SHP77 (cell line): ENCODE measurements around the gene METTL6.
A peak's percentile ranks its signal among the peaks of the same experiment; 100 is the strongest.
"Not testable (repeated sequence)": the region's sequence is repeated elsewhere in the genome, so short reads cannot be mapped to it uniquely, and the experiment has no call there.

ENCODE experiments used
- DNase-seq, 2 experiments: peaks; one replicate each; lab custom pipeline; 2025; lab: John Stamatoyannopoulos, UW

METTL6 gene

DNA sequence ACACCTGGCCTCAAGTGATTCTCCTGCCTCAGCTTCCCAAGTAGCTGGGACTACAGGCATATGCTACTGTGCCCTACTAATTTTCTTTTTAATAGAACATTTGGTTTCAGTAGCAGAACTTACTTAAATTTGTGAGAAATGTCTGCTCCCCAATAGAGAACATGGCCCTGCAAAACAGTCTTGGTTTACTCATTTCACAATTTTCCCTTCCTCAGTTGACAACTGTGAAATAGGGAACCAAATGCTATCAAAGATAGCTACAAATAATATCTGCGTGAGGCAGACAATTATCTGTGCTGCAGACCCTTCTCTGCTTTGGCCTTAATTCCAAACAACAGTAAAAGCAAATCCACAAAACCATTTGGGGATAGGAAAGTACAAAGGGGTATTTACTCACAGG, 22.6 kb downstream of the METTL6 start:
- no peak for DNase-seq

DNA sequence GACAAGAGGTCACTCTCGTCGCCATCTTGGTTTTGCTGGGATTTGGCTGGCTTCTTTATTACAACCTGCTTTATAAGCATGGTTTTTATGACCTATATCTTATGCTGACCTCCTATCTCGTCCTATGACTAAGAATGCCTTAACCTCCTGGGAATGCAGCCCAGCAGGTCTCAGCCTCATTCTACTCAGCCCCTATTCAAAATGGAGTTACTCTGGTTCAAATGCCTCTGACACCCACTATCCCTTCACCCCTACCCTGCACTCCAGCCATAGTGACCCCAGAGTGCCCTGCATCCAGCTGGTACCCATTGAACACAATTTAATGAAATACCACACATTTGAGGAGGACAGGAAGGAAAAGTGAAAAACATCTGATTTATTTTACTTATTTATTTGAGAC, 23.4 kb downstream of the METTL6 start:
- no peak for DNase-seq

DNA sequence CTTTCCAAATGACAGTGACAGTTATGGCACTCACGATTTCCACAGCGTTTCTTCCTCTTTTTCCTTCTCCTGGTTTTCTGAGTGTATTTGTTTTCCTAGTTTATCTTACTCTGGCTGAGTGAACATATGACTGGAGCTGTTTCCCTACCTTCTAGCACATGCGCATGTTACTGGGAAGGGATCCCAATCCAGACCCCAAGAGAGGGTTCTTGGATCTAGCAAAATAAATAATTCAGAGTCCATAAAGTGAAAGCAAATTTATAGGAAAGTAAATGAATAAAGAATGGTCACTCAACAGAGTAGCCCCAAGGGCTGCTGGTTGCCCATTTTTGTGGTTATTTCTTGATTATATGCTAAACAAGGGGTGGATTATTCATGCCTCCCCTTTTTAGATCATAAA, 23.8 kb downstream of the METTL6 start:
- no peak for DNase-seq

DNA sequence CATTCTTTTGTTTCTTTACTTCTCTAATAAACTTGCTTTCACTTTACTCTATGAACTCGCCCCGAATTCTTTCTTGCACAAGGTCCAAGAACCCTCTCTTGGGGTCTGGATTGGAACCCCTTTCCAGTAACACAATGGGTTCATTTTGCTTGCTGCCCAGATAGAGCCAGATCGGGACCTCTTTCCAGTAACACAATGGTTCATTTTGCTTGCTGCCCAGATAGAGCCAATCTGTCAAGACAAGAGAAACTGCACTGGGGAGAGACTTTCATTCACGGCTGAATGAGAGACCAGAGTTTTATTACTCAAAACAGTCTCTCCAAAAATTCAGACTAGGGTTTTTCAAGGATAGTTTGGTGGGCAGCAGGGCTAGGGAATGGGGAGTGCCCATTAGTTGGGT, 25.4 kb downstream of the METTL6 start:
- DNase-seq, result no peak

DNA sequence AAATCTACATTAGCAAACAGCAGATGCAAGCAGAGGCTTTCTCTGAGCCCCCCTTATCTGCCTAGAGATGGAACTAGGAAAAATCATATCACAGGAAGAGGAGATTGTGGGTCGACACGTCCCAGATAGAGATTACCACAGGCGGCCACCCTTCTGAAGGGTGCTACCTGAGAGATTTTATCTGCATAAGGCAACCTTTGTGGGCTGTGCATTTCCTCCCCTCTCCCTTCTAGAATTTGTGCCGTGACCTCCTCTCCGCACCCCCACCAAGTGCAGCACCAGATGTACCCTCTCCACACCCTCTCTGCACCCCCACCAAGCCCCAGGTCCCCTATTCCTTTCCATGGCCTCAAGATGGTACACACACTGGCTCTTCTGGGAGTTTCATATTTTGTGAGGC, 27.4 kb downstream of the METTL6 start:
- DNase-seq, result no peak

DNA sequence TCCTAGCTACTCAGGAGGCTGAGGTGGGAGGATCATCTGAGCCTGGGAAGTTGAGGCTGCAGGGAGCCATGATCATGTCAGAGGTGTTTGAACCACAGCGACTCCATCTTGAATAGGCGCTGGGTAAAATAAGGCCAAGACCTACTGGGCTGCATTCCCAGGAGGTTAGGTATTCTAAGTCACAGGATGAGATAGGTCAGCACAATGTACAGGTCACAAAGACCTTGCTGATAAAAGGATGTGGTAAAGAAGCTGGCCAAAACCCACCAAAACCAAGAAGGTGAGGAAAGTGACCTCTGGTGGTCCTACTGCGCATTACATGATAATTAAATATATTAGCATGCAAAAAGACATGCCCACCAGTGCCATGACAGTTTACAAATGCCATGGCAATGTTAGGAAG, 28.6 kb downstream of the METTL6 start:
- DNase-seq, result not testable (repeated sequence)

DNA sequence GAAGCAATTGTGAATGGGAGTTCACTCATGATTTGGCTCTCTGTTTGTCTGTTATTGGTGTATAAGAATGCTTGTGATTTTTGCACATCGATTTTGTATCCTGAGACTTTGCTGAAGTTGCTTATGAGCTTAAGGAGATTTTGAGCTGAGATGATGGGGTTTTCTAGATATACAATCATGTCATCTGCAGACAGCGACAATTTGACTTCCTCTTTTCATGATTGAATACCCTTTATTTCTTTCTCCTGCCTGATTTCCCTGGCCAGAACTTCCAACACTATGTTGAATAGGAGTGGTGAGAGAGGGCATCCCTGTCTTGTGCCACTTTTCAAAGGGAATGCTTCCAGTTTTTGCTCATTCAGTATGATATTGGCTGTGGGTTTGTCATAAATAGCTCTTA, 34.1 kb downstream of the METTL6 start:
- DNase-seq, result not testable (repeated sequence)

DNA sequence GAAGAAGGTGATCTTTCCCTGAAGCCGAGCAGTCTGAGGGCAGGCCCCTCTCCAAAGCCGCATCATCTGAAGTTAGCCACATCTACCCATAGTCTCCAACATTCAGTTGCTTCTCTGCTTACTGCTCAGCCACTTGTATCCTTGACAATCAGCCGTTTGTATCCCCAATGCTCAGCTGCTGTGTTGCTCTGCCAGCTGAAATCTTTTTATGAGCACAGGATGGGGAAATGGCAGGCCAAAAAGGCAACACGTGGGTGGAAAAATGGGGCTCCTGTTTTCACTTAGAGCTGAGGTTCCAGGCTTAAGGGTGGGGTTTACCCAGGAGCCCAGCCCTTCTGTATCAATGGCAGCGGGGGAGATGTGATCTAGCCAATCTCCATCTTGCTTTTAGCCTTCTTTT, 36.3 kb downstream of the METTL6 start:
- no peak for DNase-seq

DNA sequence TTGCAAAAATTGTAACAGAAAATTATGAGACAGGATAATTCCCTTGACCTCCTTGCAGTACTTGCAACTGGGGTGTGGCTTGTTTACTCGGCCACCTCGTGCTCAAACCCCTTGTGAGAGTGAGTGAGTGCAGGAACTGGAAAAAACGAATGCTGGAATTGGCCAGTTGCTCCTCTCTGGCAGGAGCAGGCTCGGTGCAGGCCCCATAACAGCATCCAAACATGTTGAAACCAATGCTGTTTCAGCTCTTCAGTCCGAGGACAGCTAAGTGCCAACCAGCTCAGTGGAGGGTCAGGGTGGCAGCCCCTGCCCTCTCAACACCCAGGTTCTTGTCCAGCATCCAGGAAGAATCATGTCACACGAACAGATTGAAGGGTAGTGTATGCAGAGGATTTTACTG, 36.9 kb downstream of the METTL6 start:
- DNase-seq, result no peak

DNA sequence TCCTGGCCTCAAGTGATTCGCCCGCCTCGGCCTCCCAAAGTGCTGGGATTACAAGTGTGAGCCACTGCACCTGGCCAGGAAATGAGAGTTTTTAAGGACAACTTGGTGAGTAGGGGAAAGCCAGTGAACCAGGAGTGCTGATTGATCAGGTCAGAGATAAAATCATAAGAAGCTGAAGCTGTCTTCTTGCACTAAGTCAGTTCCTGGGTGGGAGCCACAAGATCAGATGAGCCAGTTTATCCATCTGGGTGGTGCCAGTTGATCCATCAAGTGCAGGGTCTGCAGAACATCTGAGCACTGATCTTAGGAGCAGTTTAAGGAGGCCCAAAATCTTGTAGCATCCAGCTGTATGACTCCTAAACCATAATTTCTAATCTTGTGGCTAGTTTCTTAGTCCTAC, 39.0 kb downstream of the METTL6 start:
- DNase-seq, result not testable (repeated sequence)

DNA sequence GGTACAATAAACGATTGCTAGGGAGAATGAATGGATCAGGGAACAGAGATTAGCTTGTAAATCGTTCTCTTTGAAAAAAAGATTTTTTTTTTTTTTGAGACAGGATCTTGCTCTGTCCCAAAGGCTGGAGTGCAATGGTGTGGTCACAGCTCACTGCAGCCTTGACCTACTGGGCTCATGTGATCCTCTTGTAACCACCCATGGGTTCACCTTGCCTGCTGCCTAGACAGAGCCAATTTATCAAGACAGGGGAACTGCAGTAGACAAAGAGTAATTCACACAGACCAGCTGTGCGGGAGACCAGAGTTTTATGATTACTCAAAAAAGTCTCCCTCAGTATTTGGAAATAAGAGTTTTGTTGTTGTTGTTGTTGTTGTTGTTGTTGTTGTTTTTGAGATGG, 39.6 kb downstream of the METTL6 start:
- DNase-seq, result no peak

DNA sequence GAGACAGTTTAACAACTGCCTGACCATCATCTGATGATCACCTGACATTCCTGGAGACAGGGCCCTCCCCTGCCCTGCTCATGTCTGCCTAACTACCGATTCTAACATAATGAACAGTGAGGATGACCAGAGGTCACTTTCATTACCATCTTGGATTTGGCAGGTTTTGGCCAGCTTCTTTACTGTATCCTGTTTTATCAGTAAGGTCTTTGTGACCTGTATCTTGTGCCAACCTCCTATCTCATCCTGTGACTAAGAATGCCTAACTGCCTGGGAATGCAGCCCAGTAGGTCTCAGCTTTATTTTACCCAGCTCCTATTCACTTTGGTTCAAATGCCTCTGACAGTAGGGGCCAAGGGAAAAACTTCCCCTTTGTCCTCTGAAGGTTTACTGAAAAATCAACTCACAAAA, 40.2 kb downstream of the METTL6 start:
- no peak for DNase-seq

DNA sequence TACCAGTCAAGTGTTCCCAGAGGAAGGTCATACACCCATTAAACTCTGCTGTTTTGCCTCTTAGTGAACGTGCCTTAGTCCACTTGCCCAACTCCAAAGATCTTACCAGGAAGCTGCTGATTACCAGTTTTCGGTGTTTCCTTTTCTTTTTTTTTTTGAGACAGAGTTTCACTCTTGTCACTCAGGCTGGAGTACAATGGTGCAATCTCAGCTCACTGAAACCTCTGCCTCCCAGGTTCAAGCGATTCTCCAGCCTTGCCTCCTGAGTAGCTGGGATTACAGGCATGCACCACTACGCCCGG, 40.7 kb downstream of the METTL6 start:
- not testable (repeated sequence) for DNase-seq

DNA sequence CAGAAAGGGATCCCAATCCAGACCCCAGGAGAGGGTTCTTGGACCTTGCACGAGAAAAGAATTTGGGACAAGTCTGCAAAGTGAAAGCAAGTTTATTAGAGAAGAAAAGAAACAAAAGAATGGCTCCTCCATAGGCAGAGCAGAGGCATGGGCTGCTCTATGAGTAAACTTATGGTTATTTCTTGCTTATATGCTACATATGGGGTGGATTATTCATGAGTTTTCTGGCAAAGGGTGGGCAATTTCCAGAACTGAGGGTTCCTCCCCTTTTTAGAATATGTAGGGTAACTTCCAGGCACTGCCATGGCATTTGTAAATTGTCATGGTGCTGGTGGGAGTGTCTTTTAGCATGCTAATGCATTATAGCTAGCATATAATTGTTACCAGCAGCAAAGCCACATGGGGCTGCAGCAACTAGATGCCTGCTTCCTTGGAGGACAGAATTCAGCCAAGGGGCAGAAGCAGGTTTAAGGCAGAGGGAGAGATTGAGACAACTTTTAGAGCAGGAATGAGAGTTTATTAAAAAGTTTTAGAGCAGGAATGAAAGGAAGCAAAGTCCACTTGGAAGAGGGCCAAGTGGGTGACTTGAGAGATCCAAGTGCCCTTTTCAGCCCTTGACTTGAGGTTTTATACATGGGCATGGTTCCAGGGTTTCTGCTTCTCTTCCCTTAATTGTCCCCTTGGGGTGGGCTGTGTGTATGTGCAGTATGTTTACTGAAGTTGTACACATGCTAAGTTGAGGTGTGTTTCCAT, 41.3 kb downstream of the METTL6 start:
- no peak for DNase-seq

DNA sequence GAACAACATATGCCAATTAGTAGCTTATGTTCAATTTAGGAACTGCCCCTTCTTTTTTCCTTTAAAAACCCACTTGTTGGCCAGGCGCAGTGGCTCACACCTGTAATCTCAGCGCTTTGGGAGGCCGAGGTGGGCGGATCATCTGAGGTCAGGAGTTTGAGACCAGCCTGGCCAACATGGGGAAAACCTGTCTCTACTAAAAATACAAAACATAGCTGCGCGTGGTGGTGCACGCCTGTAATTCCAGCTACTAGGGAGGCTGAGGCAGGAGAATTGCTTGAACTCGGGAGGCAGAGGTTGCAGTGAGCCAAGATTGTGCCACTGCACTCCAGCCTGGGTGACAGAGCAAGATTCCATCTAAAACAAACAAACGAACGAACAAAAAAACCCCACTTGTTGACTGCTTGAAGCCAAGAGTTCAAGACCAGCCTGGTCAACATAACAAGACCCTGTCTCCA, 42.1 kb downstream of the METTL6 start:
- not testable (repeated sequence) for DNase-seq

DNA sequence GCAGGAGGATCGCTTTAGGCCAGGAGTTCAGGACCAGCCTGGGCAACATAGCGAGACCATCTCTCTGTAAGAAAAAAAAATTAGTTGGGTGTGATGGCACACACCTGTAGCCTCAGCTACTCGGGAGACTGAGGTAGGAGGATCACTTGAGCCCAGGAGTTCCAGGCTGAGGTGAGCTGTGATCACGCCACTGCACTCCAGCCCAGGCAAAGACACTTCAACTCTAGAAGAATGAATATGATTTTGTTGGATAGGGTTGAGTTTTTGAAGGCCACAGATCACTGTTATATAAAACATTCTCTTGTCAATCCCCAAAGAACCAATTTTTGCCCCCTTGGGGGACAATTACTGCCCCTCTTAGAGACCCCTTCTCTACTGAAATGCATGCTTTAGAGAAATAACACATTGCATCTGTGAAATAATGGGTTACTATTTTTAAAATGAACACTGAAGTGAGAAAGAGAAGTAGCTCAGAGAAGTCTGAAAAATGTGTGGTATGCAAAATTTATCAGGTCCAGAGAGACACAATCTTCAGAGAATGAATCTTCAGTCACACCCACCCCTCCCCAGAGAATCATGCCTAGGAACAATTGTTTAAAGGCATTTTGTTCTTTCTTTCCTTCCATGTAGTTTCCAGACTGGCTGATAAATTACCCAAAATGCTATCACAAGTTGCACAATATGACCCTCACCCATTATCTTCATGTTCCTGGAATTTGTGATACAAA, 42.7 kb downstream of the METTL6 start:
- DNase-seq, result no peak

DNA sequence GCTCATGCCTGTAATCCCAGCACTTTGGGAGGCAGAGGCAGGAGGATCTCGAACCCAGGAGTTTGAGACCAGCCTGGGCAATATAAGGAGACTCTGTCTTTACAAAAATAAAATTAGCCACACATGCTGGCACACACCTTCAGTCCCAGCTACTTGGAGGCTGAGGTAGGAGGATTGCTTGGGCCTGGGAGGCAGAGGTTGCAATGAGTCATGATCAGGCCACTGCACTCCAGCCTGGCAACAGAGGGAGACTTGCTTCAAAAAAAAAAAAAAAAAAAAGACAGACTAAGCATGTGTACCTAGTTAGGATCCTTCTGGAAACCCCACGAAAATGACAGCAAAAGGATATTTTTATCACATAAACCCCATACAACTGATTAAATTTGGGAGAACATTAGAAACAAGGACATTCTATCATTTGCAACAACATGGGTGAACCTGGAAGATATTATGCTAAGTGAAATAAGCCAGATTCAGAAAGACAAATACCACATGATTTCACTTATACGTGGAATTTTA, 44.9 kb downstream of the METTL6 start:
- DNase-seq, result no peak

DNA sequence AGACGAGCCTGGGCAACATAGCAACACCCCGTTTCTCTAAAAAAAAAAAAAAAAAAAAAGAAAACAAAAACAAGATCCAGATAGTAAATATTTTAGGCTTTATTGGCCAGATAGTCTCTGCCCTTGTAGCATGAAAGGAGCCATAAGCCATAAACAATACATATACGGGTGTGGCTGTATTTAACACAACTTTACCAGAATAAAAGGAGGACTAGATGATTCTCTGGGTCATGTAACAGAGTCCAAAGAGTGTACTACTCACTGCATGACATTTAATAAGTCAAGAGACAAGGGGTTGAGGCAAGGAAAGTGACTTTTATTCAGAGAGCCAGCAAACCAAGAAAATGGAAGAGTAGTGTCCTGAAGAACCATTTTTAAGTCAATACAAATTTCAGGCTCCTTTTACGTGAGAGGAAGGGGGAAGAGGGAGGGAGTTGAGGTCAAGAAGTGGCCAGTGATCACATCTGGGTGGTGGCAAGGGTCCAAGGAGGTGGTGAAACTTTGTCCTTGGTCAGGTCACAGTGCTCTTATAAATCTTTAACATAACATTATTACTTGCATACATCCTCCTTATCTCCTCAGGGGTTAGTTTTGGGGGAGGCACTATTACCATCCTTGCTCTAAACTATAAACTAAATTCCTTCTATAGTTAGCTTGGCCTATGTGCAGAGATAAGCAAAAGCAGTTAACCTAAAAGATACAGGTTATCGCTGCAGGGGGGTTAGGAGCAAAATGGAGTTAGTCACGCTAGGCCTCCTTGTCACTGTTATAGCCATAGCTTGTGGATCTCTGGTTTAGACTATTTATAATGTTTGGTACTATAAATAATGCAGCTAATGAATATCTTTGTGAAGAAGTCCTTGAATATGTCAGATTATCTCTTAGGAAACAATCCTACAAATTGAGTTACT, 46.1 kb downstream of the METTL6 start:
- no peak for DNase-seq

DNA sequence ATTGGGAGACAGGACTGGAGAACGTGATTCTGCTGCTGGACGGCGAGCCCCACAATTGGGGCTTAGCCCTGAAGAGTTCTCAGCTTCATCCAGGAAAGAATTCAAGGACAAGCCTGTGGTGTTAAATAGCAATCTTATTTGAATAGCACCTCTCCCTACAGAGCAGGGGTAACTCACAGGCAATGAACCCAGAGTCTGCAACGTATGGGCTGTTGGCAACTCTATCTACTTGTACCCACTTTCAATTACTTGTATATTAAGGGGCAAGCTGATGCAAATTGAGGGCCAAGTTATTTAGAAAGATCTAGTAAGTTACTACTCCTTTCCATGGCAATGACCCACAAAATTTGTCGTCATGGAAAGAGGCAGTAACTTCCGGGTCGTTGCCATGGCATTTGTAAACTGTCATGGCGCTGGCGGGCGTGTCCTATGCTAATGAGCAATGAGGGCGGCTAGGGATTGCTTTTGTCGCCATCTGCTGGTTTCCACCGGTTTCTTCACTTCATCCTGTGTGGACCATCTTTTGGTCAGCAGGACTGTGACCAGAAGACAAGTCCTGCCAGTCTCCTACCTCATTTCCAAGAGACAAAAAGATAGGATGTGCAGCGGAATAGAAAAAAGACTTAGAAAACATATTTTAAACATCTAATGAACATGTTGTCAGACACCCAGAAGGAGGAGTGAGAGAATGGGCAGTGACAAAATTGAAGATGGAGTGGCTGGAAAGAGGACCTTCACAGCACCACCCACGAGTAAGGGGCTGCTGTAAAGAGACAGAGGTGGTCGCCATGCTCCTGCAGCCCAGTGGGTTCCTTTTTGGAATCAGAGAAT, 49.2 kb downstream of the METTL6 start:
- peak; percentile 89 to 92 for DNase-seq

DNA sequence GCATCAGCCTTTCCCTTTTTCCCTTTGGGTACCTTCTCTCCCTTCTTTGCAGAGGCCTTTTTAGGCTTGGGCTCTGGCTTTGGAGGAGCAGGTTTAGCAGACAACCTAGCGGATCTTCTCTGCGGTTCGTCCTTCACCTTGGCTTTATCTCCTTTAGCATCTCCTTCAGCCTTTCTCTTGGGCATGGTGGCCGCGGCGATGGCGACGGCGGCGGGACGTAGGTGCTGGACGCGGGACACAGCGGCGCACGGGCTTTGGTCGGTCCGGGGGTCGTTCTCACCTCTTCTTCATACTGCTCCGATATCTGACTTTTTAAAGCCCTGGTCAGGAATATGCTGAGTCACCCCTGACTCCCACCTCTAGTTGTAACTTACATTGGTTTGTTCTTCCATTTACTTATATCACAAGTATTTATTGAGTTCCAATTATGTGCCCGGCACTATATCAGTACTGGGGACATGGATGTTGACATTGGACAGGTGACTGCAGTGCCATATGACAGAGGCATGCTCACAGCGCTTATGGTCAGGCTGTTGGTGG, 51.8 kb downstream of the METTL6 start:
- no peak for DNase-seq

DNA sequence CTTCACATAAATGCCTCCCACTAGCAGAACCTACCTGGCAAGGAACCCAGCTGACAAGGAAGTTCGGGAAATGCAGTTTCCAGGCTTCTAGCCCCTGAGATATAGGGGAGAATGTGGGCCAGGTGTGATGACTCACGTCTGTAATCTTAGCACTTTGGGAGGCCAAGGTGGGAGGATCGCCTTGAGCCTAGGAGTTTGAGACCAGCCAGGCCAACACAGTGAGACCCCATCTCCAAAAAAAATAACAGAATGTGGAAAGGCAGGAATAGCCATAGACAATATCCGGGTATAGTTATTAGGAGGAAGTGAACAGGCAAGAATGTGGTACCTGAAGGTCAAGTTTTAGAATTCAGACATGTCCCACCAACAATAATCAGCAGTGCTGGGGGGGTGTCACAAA, 54.4 kb downstream of the METTL6 start:
- DNase-seq, result no peak
